Measurements from ENCODE around the gene GBX2.

- no peak for TF ChIP-seq CTCF (IDR thresholded peaks at IDR 0.05)
- TF ChIP-seq EZH2 (IDR thresholded peaks at IDR 0.05; ENCODE audit: borderline replicate concordance, insufficient read depth, low read depth, low read length, poor library complexity, severe bottlenecking), result no peak
Observed at GRCh38 chr2:236168110-236169080, at the start of gene GBX2.

Data from B cell (primary cell).